Hepatocyte (in vitro differentiated cells): ENCODE results near the gene MRPS23.

Experiments used
- CTCF ChIP-seq: fragments of 200-600 bp; sonication (generic); IDR thresholded peaks from 2 replicates; pipeline ENCODE4 v1.5.1; 2016; ENCODE audit warnings: antibody characterized with exemption, mild to moderate bottlenecking; ENCODE audit not compliant: poor library complexity
- EZH2 ChIP-seq: fragments of 200-600 bp; sonication (generic); IDR thresholded peaks from 2 replicates; pipeline ENCODE4 v1.6.1; 2016; ENCODE audit warnings: antibody characterized with exemption, mild to moderate bottlenecking, borderline replicate concordance
- EZH2phosphoT487 ChIP-seq: fragments of 200-600 bp; sonication (generic); IDR thresholded peaks from one replicate; pipeline ENCODE4 v1.6.1; 2018; ENCODE audit warnings: antibody characterized with exemption, mild to moderate bottlenecking, low read depth, moderate library complexity; ENCODE audit not compliant: unreplicated experiment, severe bottlenecking

DNA sequence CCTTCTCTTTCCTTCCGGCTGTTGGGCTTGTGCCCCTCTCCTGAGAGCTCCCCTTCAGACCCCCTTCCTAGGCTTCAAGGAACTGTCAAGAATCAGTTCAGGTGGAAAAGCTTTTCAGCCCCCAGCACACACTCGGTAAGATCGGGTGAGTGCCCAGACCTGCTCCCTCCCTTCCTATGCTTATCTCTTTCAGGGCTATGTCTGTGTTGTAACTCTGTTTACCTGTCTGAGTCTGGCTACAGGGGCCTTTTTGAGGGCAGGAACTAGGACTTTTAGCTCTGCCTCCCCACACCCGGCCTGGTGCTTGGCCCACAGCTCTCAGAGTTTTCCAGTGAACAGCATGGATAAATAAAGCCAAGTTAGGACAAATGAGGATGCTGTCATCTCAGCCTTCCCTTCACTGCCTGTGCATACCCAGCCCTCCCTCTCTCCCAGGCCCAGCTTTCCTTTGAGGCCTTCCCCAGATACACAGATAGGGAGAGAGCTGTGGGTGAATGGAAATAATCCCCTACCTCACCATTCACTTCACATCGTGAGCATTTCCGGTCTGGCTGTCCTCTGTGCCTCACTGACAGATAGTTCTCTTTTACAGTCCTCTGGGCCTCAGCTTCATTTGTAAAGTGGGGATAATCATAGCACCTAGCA, 5.7 kb upstream of the MRPS23 start:
- TF ChIP-seq CTCF, result no peak
- no peak for TF ChIP-seq EZH2phosphoT487
- no peak for TF ChIP-seq EZH2
